GM12801 (cell line): ENCODE results near the gene C5orf52.

Source experiments
- TF ChIP-seq, protein P1 (sequence below): IDR thresholded peaks from one replicate; pipeline ENCODE4 v1.5.1; 2011; ENCODE audit warnings: control low read depth; ENCODE audit not compliant: insufficient read length; ENCODE audit errors: extremely low read depth

The C5orf52 gene

DNA sequence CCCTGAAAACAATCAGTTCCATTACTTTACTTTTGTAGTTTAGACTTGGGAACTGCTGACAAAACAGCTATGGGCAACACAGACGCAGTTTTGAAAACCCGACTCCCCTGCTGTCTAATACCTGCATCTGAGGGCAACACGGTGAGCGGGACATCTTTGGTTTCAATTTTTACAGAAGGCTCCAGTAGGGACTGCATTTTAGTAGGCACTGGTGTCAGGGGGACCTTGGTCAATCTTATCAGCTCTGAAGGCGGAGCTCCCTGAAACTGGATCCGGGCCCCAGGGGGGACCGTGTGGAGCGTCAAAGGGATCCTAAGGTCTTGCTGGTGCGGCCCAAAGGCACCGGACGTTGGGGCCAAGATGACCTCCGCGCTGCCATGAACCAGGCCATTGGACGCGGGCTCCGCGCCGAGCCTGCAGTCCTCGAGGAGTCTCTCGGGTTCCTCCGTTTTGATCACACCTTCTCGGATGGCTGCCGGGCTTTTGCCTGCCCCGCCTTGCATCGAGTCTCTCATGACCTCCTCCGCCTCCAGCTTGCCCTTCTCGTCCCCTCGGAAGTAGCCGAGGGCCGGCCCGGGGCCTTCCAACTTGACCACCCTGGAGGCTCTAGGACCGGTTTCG, 20.2 kb upstream of the C5orf52 start:
- TF ChIP-seq, protein P1, sequence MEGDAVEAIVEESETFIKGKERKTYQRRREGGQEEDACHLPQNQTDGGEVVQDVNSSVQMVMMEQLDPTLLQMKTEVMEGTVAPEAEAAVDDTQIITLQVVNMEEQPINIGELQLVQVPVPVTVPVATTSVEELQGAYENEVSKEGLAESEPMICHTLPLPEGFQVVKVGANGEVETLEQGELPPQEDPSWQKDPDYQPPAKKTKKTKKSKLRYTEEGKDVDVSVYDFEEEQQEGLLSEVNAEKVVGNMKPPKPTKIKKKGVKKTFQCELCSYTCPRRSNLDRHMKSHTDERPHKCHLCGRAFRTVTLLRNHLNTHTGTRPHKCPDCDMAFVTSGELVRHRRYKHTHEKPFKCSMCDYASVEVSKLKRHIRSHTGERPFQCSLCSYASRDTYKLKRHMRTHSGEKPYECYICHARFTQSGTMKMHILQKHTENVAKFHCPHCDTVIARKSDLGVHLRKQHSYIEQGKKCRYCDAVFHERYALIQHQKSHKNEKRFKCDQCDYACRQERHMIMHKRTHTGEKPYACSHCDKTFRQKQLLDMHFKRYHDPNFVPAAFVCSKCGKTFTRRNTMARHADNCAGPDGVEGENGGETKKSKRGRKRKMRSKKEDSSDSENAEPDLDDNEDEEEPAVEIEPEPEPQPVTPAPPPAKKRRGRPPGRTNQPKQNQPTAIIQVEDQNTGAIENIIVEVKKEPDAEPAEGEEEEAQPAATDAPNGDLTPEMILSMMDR = no peak

GRCh38 chr5:157651623-157652376, 19.5 kb upstream of the C5orf52 start:
- TF ChIP-seq, protein P1 = no peak

DNA sequence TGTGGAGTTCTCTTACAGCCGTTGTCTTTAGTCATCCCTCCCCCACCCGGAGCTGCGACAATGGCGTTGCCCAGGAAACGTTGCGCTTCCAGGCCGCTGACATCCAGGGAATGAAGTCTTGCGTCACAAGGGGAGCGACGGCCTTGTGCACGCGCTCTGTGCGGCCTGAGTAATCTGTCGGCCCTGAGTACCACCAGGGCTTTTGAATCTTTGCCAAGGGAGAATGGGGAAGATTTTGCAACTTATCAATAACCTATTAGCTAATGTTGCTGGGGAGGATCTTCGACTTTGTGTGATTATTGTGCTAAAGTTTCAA, 19.0 kb upstream of the C5orf52 start, which contains the start of gene SOX30:
SOX30 (minus strand) TSS at position 62 of the 316 bp plus-strand sequence. CDS start 360 bp downstream, outside the sequence.
- TF ChIP-seq, protein P1 = no peak

GRCh38 chr5:157657516-157657915, 13.8 kb upstream of the C5orf52 start:
- TF ChIP-seq, protein P1 = no peak

DNA sequence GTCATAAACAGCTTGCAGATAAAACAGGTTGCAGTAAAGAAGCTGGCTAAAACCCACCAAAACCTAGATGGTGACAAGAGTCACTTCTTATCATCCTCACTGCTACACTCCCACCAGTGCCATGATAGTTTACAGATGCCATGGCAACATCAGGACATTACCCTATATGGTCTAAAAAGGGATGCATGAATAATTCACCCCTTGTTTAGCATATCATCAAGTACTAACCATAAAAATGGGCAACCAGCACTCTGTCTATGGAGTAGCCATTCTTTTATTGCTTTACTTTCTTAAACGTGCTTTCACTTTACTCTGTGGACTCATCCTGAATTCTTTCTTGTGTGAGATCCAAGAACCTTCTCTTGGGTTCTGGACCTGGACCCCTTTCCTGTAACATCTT, 12.4 kb upstream of the C5orf52 start:
- TF ChIP-seq, protein P1 = no peak

DNA sequence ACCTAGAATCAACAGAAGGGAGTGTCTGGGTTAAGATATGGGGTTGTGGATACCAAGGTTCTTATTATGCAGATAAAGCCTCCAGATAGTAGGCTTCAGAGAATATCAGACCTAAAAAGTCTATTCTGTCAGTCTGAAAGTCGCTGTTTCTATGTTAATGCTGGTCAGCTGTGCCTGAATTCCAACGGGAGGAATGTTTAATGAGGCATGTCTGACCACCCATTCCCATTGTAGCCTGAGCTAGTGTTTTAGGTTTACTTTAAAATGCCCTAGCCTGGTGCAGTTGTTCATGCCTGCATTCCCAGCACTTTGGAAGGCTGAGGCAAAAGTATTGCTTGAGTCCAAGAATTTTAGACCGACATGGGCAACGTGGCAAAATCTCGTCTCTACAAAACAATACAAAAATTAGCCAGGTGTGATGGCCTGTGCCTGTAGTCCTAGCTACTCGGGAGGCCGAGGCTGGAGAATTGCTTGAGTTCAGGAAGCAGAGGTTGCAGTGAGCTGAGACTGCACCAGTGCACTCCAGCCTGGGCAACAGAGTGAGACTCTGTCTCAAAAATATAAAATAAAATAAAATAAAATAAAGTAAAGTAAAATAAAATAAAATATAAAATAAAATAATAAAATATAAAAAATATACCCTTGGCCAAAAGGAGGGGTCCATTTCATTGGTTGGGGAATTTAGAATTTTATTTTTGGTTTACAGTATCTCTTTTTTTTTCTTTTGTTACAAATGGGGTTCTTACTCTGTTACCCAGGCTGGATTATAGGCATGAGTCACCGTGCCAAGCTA, 11.3 kb upstream of the C5orf52 start:
- TF ChIP-seq, protein P1 = no peak

- TF ChIP-seq, protein P1 = no peak
Measured at GRCh38 chr5:157665467-157666070, 5.8 kb upstream of the C5orf52 start.
